Activated CD4-positive, alpha-beta memory T cell treated with anti-CD3 and anti-CD28 coated beads for 36 hours (primary cell): ENCODE results near the gene SMAD4. TPM values are rescaled to one million over a fixed set of nuclear protein-coding genes. Genes with fewer than 3 reads are reported as not detected.
A peak's percentile ranks its signal among the peaks of the same experiment; 100 is the strongest.
"Not testable (repeated sequence)": the region's sequence is repeated elsewhere in the genome, so short reads cannot be mapped to it uniquely, and the experiment has no call there.

ENCODE experiments used
- CTCF ChIA-PET: fragments of 350-600 bp; sonication (Branson Sonifier 250); formaldehyde crosslinking; loops from one replicate; lab custom pipeline; 2021; ENCODE audit warnings: antibody characterized with exemption, inconsistent platforms; lab: Charles Lee
- POLR2A ChIA-PET: fragments of 350-600 bp; sonication (Branson Sonifier 250); formaldehyde crosslinking; loops from one replicate; lab custom pipeline; 2021; ENCODE audit warnings: antibody characterized with exemption; lab: Charles Lee
- DNase-seq: peaks from one replicate; pipeline ENCODE4 v3.0.0-alpha.2; 2020
- H3K27ac Mint-ChIP-seq: one replicate; pipeline ENCODE4 v1.8.0; 2021; ENCODE audit warnings: mixed read lengths
- H3K27me3 Mint-ChIP-seq: one replicate; pipeline ENCODE4 v1.8.0; 2021; ENCODE audit warnings: mixed read lengths
- H3K36me3 Mint-ChIP-seq: one replicate; pipeline ENCODE4 v1.8.0; 2021; ENCODE audit warnings: mixed read lengths
- H3K4me1 Mint-ChIP-seq: one replicate; pipeline ENCODE4 v1.8.0; 2021; ENCODE audit warnings: low read depth, mixed read lengths
- H3K4me3 Mint-ChIP-seq: one replicate; pipeline ENCODE4 v1.8.0; 2021; ENCODE audit warnings: mild to moderate bottlenecking, mixed read lengths
- H3K9me3 Mint-ChIP-seq: one replicate; pipeline ENCODE4 v1.8.0; 2021; ENCODE audit warnings: mixed read lengths
- intact Hi-C: fragments of 100-400 bp; cut with micrococcal nuclease; formaldehyde crosslinking; loops from one replicate; pipeline ENCODE4 v1.15.1; 2023
- total RNA-seq, 2 experiments: library from RNA; stranded (reverse); gene quantifications; one replicate each; pipeline ENCODE4 v1.2.3, GENCODE V29; 2021

Gene SMAD4
- 10 to 100 TPM; 72.5 to 72.7 TPM for total RNA-seq

- peak within 1 kb of the TSS; percentile 99 for H3K4me3 Mint-ChIP-seq
- no peaks in the 10 kb centered on the region for H3K9me3 Mint-ChIP-seq
- peaks cover 18% of the 10 kb centered on the region for H3K36me3 Mint-ChIP-seq
- POLR2A ChIA-PET: interaction anchor here (0.5 to 2.0 kb wide), 13 partner anchors 9 to 168 kb away, joined by 3 to 23 read pairs (median 5); partner anchors contain the start of genes ELAC1, ME2 and MEX3C
- DNase-seq: peak; percentile 99
- intact Hi-C loops: loop anchor here (1.0 to 5.0 kb wide), 7 partner anchors 21 to 167 kb away; partner anchors contain the start of gene MEX3C
- no peaks in the 10 kb centered on the region for H3K27me3 Mint-ChIP-seq
- CTCF ChIA-PET: interaction anchor here (1.1 to 5.5 kb wide), 6 partner anchors 12 to 209 kb away, joined by 3 to 28 read pairs (median 8); partner anchors contain the start of gene ELAC1
- peaks cover 58% of the 10 kb centered on the region for H3K4me1 Mint-ChIP-seq
- H3K27ac Mint-ChIP-seq: peak within 1 kb of the TSS; percentile 91
Observed at GRCh38 chr18:51029694-51030536, at the start of gene SMAD4. Gene SMAD4 (plus strand): TSS chr18:51030213. CDS start chr18:51047047, 16,834 bp downstream.

DNA sequence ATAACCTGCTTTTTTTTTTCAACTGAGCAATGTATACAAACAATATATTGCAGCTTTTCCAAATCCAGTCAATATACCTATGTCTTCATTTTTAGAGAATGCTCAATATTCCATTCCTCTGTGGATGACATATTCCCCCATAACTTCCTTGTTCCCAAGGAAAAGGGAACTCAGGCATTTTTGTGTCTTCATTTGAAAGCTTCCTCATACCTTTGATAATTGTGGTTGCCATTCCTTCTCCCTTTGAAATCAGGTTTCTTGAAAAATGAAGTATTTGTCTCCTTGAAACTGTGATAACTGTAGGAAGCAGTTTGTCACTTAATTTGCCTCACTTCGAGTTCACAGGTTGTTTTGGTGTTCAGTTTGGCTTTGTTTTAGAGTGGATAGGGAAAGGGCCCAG, 48.6 kb upstream of the SMAD4 start:
- peaks cover 15% of the 10 kb centered on the region for H3K9me3 Mint-ChIP-seq
- H3K36me3 Mint-ChIP-seq: peaks cover 33% of the 10 kb centered on the region
- no peaks in the 10 kb centered on the region for H3K27me3 Mint-ChIP-seq
- H3K4me3 Mint-ChIP-seq: no peak overlapping the region
- ChIA-PET POLR2A (no interaction called here), CTCF (no interaction called here)
- H3K27ac Mint-ChIP-seq: no peak overlapping the region
- no peak for DNase-seq
- intact Hi-C loops: no loop called here
- H3K4me1 Mint-ChIP-seq: no peaks in the 10 kb centered on the region

- intact Hi-C loops: no loop called here
- no peak overlapping the region for H3K27ac Mint-ChIP-seq
- DNase-seq: no peak
- H3K27me3 Mint-ChIP-seq: no peaks in the 10 kb centered on the region
- no peaks in the 10 kb centered on the region for H3K4me1 Mint-ChIP-seq
- POLR2A ChIA-PET: no interaction called here
- peaks cover 8% of the 10 kb centered on the region for H3K9me3 Mint-ChIP-seq
- H3K36me3 Mint-ChIP-seq: peaks cover 28% of the 10 kb centered on the region
- CTCF ChIA-PET: no interaction called here
- H3K4me3 Mint-ChIP-seq: no peak overlapping the region
Observed at GRCh38 chr18:50982086-50982801, 47.8 kb upstream of the SMAD4 start.

GRCh38 chr18:50982802-50983179, 47.2 kb upstream of the SMAD4 start:
- CTCF ChIA-PET: interaction anchor here (1.5 kb wide), 1 partner anchor 47 kb away, joined by 3 read pairs; the partner anchor contains the start of gene SMAD4
- peaks cover 23% of the 10 kb centered on the region for H3K36me3 Mint-ChIP-seq
- no peaks in the 10 kb centered on the region for H3K4me1 Mint-ChIP-seq
- H3K27me3 Mint-ChIP-seq: no peaks in the 10 kb centered on the region
- H3K4me3 Mint-ChIP-seq: no peak overlapping the region
- POLR2A ChIA-PET: no interaction called here
- H3K9me3 Mint-ChIP-seq: peaks cover 3% of the 10 kb centered on the region
- DNase-seq: no peak
- H3K27ac Mint-ChIP-seq: no peak overlapping the region
- intact Hi-C loops: no loop called here

DNA sequence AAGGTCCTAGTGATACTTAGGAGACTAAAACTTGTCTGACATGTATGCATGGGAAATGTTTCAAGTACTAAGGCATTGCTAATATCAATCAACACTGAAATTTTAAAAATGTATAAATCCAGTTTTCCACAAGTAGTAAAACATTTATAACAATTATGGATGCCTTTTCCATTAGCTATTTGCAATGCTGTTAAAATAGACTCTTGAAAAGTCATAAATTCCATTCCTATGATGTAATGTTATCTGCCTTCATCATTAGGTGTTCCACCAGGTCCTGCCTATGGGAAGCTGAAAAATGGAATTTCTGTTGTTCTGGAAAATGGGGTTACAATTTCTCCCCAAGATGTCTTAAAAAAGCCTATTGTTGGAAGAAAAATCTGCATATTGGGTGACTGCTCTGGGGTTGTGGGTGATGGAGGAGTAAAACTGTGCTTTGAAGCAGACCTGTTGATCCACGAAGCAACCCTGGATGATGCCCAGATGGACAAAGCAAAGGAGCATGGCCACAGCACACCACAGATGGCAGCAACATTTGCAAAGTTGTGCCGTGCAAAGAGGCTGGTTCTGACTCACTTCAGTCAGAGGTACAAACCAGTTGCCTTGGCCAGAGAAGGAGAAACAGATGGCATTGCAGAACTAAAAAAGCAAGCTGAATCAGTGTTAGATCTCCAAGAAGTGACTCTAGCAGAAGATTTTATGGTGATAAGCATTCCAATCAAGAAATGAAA, 43.5 kb upstream of the SMAD4 start:
- no peak for DNase-seq
- intact Hi-C loops: no loop called here
- ChIA-PET CTCF (interaction anchor here (0.8 kb wide), 1 partner anchor 64 kb away, joined by 4 read pairs; no protein-coding TSS in a partner anchor), POLR2A (no interaction called here)
- Mint-ChIP-seq H3K27ac (no peak overlapping the region), H3K36me3 (peaks cover 9% of the 10 kb centered on the region), H3K9me3 (no peaks in the 10 kb centered on the region), H3K27me3 (no peaks in the 10 kb centered on the region), H3K4me1 (no peaks in the 10 kb centered on the region), H3K4me3 (no peak overlapping the region)

DNA sequence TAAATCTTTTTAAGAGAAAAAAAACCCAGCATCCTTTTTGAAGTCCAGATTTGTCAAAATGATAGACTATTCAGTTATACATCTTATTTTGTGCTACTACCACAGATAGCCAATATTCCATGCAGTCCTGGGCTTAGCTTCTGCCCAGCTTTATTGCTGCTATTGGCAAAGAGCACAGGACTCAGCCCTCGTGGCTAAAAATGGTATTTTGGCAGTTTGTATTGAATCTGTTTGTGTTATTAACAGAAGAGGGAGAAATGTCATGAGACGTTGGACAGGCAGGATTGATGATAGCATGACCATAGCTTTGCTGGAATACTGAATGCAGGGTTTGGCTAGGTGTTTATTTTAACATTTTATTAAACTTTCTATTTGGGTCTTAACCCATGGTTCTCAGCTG, 42.8 kb upstream of the SMAD4 start:
- no peak overlapping the region for H3K4me3 Mint-ChIP-seq
- DNase-seq: no peak
- H3K9me3 Mint-ChIP-seq: no peaks in the 10 kb centered on the region
- H3K36me3 Mint-ChIP-seq: peaks cover 8% of the 10 kb centered on the region
- no peaks in the 10 kb centered on the region for H3K27me3 Mint-ChIP-seq
- no peaks in the 10 kb centered on the region for H3K4me1 Mint-ChIP-seq
- POLR2A ChIA-PET: no interaction called here
- CTCF ChIA-PET: interaction anchor here (0.8 to 1.0 kb wide), 2 partner anchors 64 to 167 kb away, joined by 4 read pairs; partner anchors contain the start of gene MRO
- intact Hi-C loops: no loop called here
- no peak overlapping the region for H3K27ac Mint-ChIP-seq

- H3K4me1 Mint-ChIP-seq: no peaks in the 10 kb centered on the region
- CTCF ChIA-PET: interaction anchor here (1.5 kb wide), 1 partner anchor 62 kb away, joined by 6 read pairs; no protein-coding TSS in a partner anchor
- H3K9me3 Mint-ChIP-seq: no peaks in the 10 kb centered on the region
- POLR2A ChIA-PET: interaction anchor here (1.3 kb wide), 1 partner anchor 40 kb away, joined by 3 read pairs; the partner anchor contains the start of gene SMAD4
- no peak overlapping the region for H3K27ac Mint-ChIP-seq
- H3K36me3 Mint-ChIP-seq: peaks cover 4% of the 10 kb centered on the region
- no peak overlapping the region for H3K4me3 Mint-ChIP-seq
- intact Hi-C loops: no loop called here
- no peak for DNase-seq
- H3K27me3 Mint-ChIP-seq: no peaks in the 10 kb centered on the region
Observed at GRCh38 chr18:50989711-50990110, 40.3 kb upstream of the SMAD4 start.

- ChIA-PET CTCF (no interaction called here), POLR2A (no interaction called here)
- intact Hi-C loops: no loop called here
- Mint-ChIP-seq H3K9me3 (no peaks in the 10 kb centered on the region), H3K27ac (no peak overlapping the region), H3K27me3 (no peaks in the 10 kb centered on the region), H3K4me1 (no peaks in the 10 kb centered on the region), H3K36me3 (no peaks in the 10 kb centered on the region), H3K4me3 (no peak overlapping the region)
- DNase-seq: no peak
Observed at GRCh38 chr18:50992351-50992762, 37.7 kb upstream of the SMAD4 start.

DNA sequence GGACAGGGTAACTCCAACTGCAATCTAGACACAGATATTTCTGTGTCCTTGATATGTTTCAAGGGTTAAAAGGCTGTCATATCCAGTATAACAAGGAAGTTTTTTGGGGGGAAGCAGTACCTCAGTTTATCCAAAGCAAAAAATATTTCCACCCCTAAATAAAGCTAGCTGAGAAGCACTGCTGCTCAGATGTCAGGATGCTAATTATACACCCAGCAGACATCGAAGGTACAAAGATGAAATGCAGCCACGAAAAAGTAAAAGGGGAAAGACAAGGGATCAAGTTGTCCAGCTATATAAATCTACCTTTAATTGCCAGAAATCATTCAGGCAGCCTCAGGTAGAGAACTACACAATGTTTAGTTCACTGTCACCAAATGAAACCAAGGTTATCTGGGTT, 36.0 kb upstream of the SMAD4 start:
- H3K27ac Mint-ChIP-seq: no peak overlapping the region
- H3K9me3 Mint-ChIP-seq: no peaks in the 10 kb centered on the region
- no peaks in the 10 kb centered on the region for H3K36me3 Mint-ChIP-seq
- intact Hi-C loops: no loop called here
- CTCF ChIA-PET: no interaction called here
- POLR2A ChIA-PET: no interaction called here
- no peak for DNase-seq
- H3K4me1 Mint-ChIP-seq: no peaks in the 10 kb centered on the region
- no peak overlapping the region for H3K4me3 Mint-ChIP-seq
- no peaks in the 10 kb centered on the region for H3K27me3 Mint-ChIP-seq

DNA sequence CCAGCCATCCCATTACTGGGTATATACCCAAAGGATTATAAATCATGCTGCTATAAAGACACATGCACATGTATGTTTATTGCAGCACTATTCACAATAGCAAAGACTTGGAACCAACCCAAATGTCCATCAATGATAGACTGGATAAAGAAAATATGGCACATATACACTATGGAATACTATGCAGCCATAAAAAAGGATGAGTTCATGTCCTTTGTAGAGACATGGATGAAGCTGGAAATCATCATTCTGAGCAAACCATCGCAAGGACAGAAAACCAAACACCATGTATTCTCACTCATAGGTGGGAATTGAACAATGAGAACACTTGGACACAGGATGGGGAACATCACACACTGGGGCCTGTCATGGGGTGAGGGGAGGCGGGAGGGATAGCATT, 26.8 kb upstream of the SMAD4 start:
- H3K36me3 Mint-ChIP-seq, H3K27ac Mint-ChIP-seq, CTCF ChIA-PET, H3K27me3 Mint-ChIP-seq, POLR2A ChIA-PET, DNase-seq, H3K4me3 Mint-ChIP-seq, intact Hi-C loops, H3K4me1 Mint-ChIP-seq: not testable (repeated sequence)
- H3K9me3 Mint-ChIP-seq: peaks cover 12% of the 10 kb centered on the region

DNA sequence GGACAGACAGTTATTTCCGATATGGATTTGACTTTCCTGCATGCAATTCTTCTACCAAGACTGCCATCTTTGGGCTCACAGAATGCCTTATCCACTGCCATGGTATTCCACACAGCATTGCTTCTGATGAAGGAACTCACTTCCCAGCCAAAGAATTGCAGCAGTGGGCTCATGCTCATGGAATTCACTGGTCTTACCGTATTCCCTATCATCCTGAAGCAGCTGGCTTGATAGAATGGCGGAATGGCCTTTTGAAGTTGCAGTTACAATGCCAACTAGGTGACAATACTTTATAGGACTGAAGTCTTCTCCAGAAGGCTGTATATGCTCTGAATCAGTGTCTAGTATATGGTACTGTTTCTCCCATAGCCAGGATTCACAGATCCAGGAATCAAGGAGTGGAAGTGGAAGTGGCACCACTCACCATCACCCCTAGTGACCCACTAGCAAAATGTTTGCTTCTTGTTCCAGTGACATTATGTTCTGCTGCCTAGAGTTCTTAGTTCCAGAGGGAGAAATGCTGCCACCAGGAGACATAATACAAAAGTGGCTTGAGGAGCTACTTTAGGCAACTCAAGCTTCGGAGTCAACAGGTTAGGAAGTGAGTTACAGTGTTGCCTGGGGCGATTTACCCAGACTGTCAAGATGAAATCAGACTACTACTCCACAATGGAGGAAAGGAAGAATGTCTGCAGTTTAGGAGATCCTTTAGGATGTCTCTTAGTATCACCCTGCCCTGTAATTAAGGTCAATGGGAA, 23.8 kb upstream of the SMAD4 start:
- intact Hi-C loops: no loop called here
- no peak for DNase-seq
- Mint-ChIP-seq H3K4me1 (no peaks in the 10 kb centered on the region), H3K9me3 (peaks cover 11% of the 10 kb centered on the region), H3K27ac (no peak overlapping the region), H3K27me3 (no peaks in the 10 kb centered on the region), H3K4me3 (no peak overlapping the region), H3K36me3 (no peaks in the 10 kb centered on the region)
- CTCF ChIA-PET: no interaction called here
- POLR2A ChIA-PET: no interaction called here
